Thymus (tissue), 11 donors: ENCODE data around the gene TAX1BP3. TPM values are rescaled to one million over a fixed set of nuclear protein-coding genes. Genes with fewer than 3 reads are reported as not detected.
"Not testable (repeated sequence)": the region's sequence is repeated elsewhere in the genome, so short reads cannot be mapped to it uniquely, and the experiment has no call there.

ENCODE experiments used
- DNase-seq, 9 donors: peaks; one replicate each; pipeline ENCODE4 v3.0.0-alpha.2; 2013; ENCODE audit warnings: low spot score in 9 of 9, low read depth in 6 of 9, missing footprints in 1 of 9
- H3K27ac ChIP-seq, 2 donors: one replicate each; pipeline ENCODE4 v1.5.1; 2013; ENCODE audit warnings: control low read depth in 1 of 2, low read depth in 1 of 2, low read length in 1 of 2, mild to moderate bottlenecking in 1 of 2, moderate library complexity in 1 of 2
- H3K27me3 ChIP-seq, 2 donors: one replicate each; pipeline ENCODE4 v1.5.1; 2013; ENCODE audit warnings: low read length in 1 of 2; ENCODE audit not compliant: control insufficient read depth in 2 of 2, insufficient read depth in 1 of 2
- H3K36me3 ChIP-seq, 2 donors: one replicate each; pipeline ENCODE4 v1.5.1; 2013; ENCODE audit warnings: low read length in 1 of 2, mild to moderate bottlenecking in 1 of 2, moderate library complexity in 1 of 2; ENCODE audit not compliant: control insufficient read depth in 2 of 2, insufficient read depth in 2 of 2
- H3K4me1 ChIP-seq, 2 donors: one replicate each; pipeline ENCODE4 v1.5.1; 2013; ENCODE audit warnings: low read length in 2 of 2; ENCODE audit not compliant: control insufficient read depth in 2 of 2, insufficient read depth in 2 of 2
- H3K4me3 ChIP-seq, 2 donors: one replicate each; pipeline ENCODE4 v1.5.1; 2013; ENCODE audit warnings: low read length in 2 of 2, control low read depth in 1 of 2, mild to moderate bottlenecking in 1 of 2
- H3K9me3 ChIP-seq, 2 donors: one replicate each; pipeline ENCODE4 v1.5.1; 2013; ENCODE audit warnings: low read length in 1 of 2, mild to moderate bottlenecking in 1 of 2; ENCODE audit not compliant: control insufficient read depth in 2 of 2, insufficient read depth in 1 of 2
- WGBS: extraction: QIAGEN DNeasy Blood & Tissue Kit; methylation state at CpG from one replicate; pipeline ENCODE4 v1.1.7; 2013; 5-methylcytosine and 5-hydroxymethylcytosine counted together
- polyA plus RNA-seq: library from polyadenylated mRNA; stranded (reverse); fragments of 200-250 nt; gene quantifications from one replicate; pipeline ENCODE4 v1.2.3, GENCODE V29; 2013
- total RNA-seq: library from RNA; stranded (reverse); fragments of 120-200 nt; gene quantifications from one replicate; pipeline ENCODE4 v1.2.4, GENCODE V29; 2013
- donor health status: healthy.

Gene TAX1BP3
- total and polyA plus RNA-seq, 2 donors, result 73.2 to 115 TPM

GRCh38 chr17:3702041-3702539, 33.7 kb upstream of the TAX1BP3 start:
- WGBS, result 97% methylated on average over 7 of the region's 7 CpGs
- not testable (repeated sequence) for H3K4me1 ChIP-seq, H3K4me3 ChIP-seq, DNase-seq, H3K27ac ChIP-seq, H3K27me3 ChIP-seq
- Histone ChIP-seq H3K9me3 (peaks cover 2 to 17% of the 10 kb centered on the region in 2 donors), H3K36me3 (peaks cover 7 to 36% of the 10 kb centered on the region in 2 donors)

- peaks cover 2 to 18% of the 10 kb centered on the region in 2 donors for H3K9me3 ChIP-seq
- 99% methylated on average over 4 of the region's 4 CpGs for WGBS
- H3K4me3 ChIP-seq, result no peak overlapping the region
- peaks cover 0 to 23% of the 10 kb centered on the region in 2 donors for H3K4me1 ChIP-seq
- no peak overlapping the region for H3K27ac ChIP-seq
- no peak for DNase-seq
- peaks cover 0 to 10% of the 10 kb centered on the region in 2 donors for H3K27me3 ChIP-seq
- H3K36me3 ChIP-seq, result peaks cover 7 to 27% of the 10 kb centered on the region in 2 donors
Observed at GRCh38 chr17:3699951-3700350, 31.6 kb upstream of the TAX1BP3 start.

GRCh38 chr17:3698139-3698538, 29.8 kb upstream of the TAX1BP3 start:
- Histone ChIP-seq H3K4me1 (peaks cover 0 to 40% of the 10 kb centered on the region in 2 donors), H3K27me3 (peaks cover 0 to 14% of the 10 kb centered on the region in 2 donors), H3K9me3 (peaks cover 2 to 23% of the 10 kb centered on the region in 2 donors), H3K36me3 (peaks cover 7 to 14% of the 10 kb centered on the region in 2 donors), H3K27ac (no peak overlapping the region), H3K4me3 (no peak overlapping the region)
- DNase-seq, result no peak
- 99% methylated on average over 4 of the region's 4 CpGs for WGBS

- Histone ChIP-seq H3K27ac (no peak overlapping the region), H3K9me3 (peaks cover 2 to 19% of the 10 kb centered on the region in 2 donors), H3K36me3 (peaks cover 0 to 4% of the 10 kb centered on the region in 2 donors), H3K4me1 (peaks cover 0 to 46% of the 10 kb centered on the region in 2 donors), H3K27me3 (peaks cover 0 to 14% of the 10 kb centered on the region in 2 donors), H3K4me3 (peak overlapping the region; percentile 71 to 91)
- WGBS, result 72% methylated on average over 12 of the region's 12 CpGs
- DNase-seq, result no peak
Observed at GRCh38 chr17:3697103-3697476, 28.7 kb upstream of the TAX1BP3 start.

GRCh38 chr17:3695723-3696411, 27.5 kb upstream of the TAX1BP3 start, which contains the start of gene P2RX5:
P2RX5 (minus strand) TSS chr17:3696155; CDS start chr17:3696005, 150 bp downstream.
- peaks cover 0 to 57% of the 10 kb centered on the region in 2 donors for H3K4me1 ChIP-seq
- H3K9me3 ChIP-seq, result peaks cover 2 to 18% of the 10 kb centered on the region in 2 donors
- under 1% methylated on average over 65 of the region's 65 CpGs for WGBS
- H3K36me3 ChIP-seq, result peaks cover 5 to 9% of the 10 kb centered on the region in 2 donors
- H3K27me3 ChIP-seq, result peaks cover 0 to 14% of the 10 kb centered on the region in 2 donors
- peak in 4 of 9 donors; percentile 38 to 71 (median 60) for DNase-seq
- H3K27ac ChIP-seq, result peak within 1 kb of the TSS; percentile 84 to 87
- peak within 1 kb of the TSS; percentile 71 to 91 for H3K4me3 ChIP-seq

GRCh38 chr17:3695129-3695722, 26.8 kb upstream of the TAX1BP3 start:
- Histone ChIP-seq H3K36me3 (peaks cover 9 to 16% of the 10 kb centered on the region in 2 donors), H3K27me3 (peaks cover 0 to 14% of the 10 kb centered on the region in 2 donors), H3K4me3 (peak overlapping the region; percentile 71 to 91), H3K9me3 (peaks cover 2 to 18% of the 10 kb centered on the region in 2 donors), H3K4me1 (peaks cover 0 to 60% of the 10 kb centered on the region in 2 donors), H3K27ac (peak overlapping the region in 1 of 2 donors; percentile 87)
- WGBS, result 25% methylated on average over 17 of the region's 17 CpGs
- no peak for DNase-seq

- H3K36me3 ChIP-seq, result peaks cover 20 to 29% of the 10 kb centered on the region in 2 donors
- 82% methylated on average over 9 of the region's 9 CpGs for WGBS
- H3K4me3 ChIP-seq, result peak overlapping the region; percentile 14 to 91
- peaks cover 0 to 14% of the 10 kb centered on the region in 2 donors for H3K27me3 ChIP-seq
- H3K27ac ChIP-seq, result peak overlapping the region in 1 of 2 donors; percentile 87
- peaks cover 2 to 21% of the 10 kb centered on the region in 2 donors for H3K9me3 ChIP-seq
- DNase-seq, result no peak
- peaks cover 0 to 73% of the 10 kb centered on the region in 2 donors for H3K4me1 ChIP-seq
Observed at GRCh38 chr17:3693829-3694231, 25.5 kb upstream of the TAX1BP3 start.

GRCh38 chr17:3693141-3693540, 24.8 kb upstream of the TAX1BP3 start:
- peaks cover 0 to 80% of the 10 kb centered on the region in 2 donors for H3K4me1 ChIP-seq
- peaks cover 0 to 14% of the 10 kb centered on the region in 2 donors for H3K27me3 ChIP-seq
- H3K4me3 ChIP-seq, result peak overlapping the region; percentile 1 to 31
- H3K9me3 ChIP-seq, result peaks cover 2 to 16% of the 10 kb centered on the region in 2 donors
- H3K36me3 ChIP-seq, result peaks cover 24 to 36% of the 10 kb centered on the region in 2 donors
- peak overlapping the region in 1 of 2 donors; percentile 27 for H3K27ac ChIP-seq
- 87% methylated on average over 4 of the region's 4 CpGs for WGBS
- no peak for DNase-seq

- H3K36me3 ChIP-seq, result peaks cover 24 to 38% of the 10 kb centered on the region in 2 donors
- WGBS, result 95% methylated on average over 9 of the region's 9 CpGs
- DNase-seq, result peak in 1 of 9 donors; percentile 53
- H3K27ac ChIP-seq, result peak overlapping the region in 1 of 2 donors; percentile 53
- H3K27me3 ChIP-seq, result peaks cover 0 to 14% of the 10 kb centered on the region in 2 donors
- peaks cover 0 to 83% of the 10 kb centered on the region in 2 donors for H3K4me1 ChIP-seq
- peak overlapping the region in 1 of 2 donors; percentile 31 for H3K4me3 ChIP-seq
- H3K9me3 ChIP-seq, result peaks cover 0 to 10% of the 10 kb centered on the region in 2 donors
Observed at GRCh38 chr17:3692346-3692745, 24.0 kb upstream of the TAX1BP3 start.
